ENCODE results near the gene RAB36. TPM values are rescaled to one million over a fixed set of nuclear protein-coding genes. Genes with fewer than 3 reads are reported as not detected.

RAB36 gene
- total and polyA plus RNA-seq, 4 donors: 4.4 to 27.5 (median 9.6) TPM

GRCh38 chr22:23192558-23192957, 47.3 kb downstream of the RAB36 start:
- Histone ChIP-seq H3K9me3 (ENCODE audit: control insufficient read depth in 4 of 4, insufficient read depth in 3 of 4, low read length in 3 of 4) (no peaks in the 10 kb centered on the region), H3K4me3 (no peak overlapping the region), H3K27ac (ENCODE audit: low read depth in 1 of 2, low read length in 1 of 2) (peak overlapping the region in 1 of 2 donors; percentile 0), H3K4me1 (ENCODE audit: control insufficient read depth in 5 of 5, insufficient read depth in 5 of 5, low read length in 5 of 5) (peaks cover 0 to 21% (median 5%) of the 10 kb centered on the region in 5 donors), H3K36me3 (ENCODE audit: control insufficient read depth in 4 of 4, insufficient read depth in 4 of 4, low read length in 4 of 4) (no peaks in the 10 kb centered on the region), H3K9ac (ENCODE audit: insufficient read depth in 1 of 2, low read length in 2 of 2) (no peak overlapping the region), H3K27me3 (ENCODE audit: control insufficient read depth in 3 of 3, insufficient read depth in 3 of 3, low read length in 2 of 3) (no peaks in the 10 kb centered on the region)
- ATAC-seq (ENCODE audit: insufficient read depth, low FRiP score) (no peak), DNase-seq (no peak)
- TF ChIP-seq, protein P1, sequence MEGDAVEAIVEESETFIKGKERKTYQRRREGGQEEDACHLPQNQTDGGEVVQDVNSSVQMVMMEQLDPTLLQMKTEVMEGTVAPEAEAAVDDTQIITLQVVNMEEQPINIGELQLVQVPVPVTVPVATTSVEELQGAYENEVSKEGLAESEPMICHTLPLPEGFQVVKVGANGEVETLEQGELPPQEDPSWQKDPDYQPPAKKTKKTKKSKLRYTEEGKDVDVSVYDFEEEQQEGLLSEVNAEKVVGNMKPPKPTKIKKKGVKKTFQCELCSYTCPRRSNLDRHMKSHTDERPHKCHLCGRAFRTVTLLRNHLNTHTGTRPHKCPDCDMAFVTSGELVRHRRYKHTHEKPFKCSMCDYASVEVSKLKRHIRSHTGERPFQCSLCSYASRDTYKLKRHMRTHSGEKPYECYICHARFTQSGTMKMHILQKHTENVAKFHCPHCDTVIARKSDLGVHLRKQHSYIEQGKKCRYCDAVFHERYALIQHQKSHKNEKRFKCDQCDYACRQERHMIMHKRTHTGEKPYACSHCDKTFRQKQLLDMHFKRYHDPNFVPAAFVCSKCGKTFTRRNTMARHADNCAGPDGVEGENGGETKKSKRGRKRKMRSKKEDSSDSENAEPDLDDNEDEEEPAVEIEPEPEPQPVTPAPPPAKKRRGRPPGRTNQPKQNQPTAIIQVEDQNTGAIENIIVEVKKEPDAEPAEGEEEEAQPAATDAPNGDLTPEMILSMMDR (IDR thresholded peaks at IDR 0.05; ENCODE audit: control extremely low read depth, extremely low read depth): no peak
- WGBS, 2 donors: 85 to 90% methylated on average over 4 of the region's 4 CpGs

- TF ChIP-seq, protein P1 (IDR thresholded peaks at IDR 0.05; ENCODE audit: control extremely low read depth, extremely low read depth): no peak
- Histone ChIP-seq H3K36me3 (ENCODE audit: control insufficient read depth in 4 of 4, insufficient read depth in 4 of 4, low read length in 4 of 4) (no peaks in the 10 kb centered on the region), H3K4me3 (no peak overlapping the region), H3K27me3 (ENCODE audit: control insufficient read depth in 3 of 3, insufficient read depth in 3 of 3, low read length in 2 of 3) (no peaks in the 10 kb centered on the region), H3K4me1 (ENCODE audit: control insufficient read depth in 5 of 5, insufficient read depth in 5 of 5, low read length in 5 of 5) (peaks cover 0 to 27% (median 5%) of the 10 kb centered on the region in 5 donors), H3K9me3 (ENCODE audit: control insufficient read depth in 4 of 4, insufficient read depth in 3 of 4, low read length in 3 of 4) (no peaks in the 10 kb centered on the region), H3K9ac (ENCODE audit: insufficient read depth in 1 of 2, low read length in 2 of 2) (no peak overlapping the region), H3K27ac (ENCODE audit: low read depth in 1 of 2, low read length in 1 of 2) (peak overlapping the region in 1 of 2 donors; percentile 20)
- ATAC-seq (ENCODE audit: insufficient read depth, low FRiP score): no peak
- WGBS, 2 donors: 81 to 85% methylated on average over 5 of the region's 5 CpGs
- DNase-seq: no peak
Observed at GRCh38 chr22:23193196-23193827, 48.0 kb downstream of the RAB36 start.

DNA sequence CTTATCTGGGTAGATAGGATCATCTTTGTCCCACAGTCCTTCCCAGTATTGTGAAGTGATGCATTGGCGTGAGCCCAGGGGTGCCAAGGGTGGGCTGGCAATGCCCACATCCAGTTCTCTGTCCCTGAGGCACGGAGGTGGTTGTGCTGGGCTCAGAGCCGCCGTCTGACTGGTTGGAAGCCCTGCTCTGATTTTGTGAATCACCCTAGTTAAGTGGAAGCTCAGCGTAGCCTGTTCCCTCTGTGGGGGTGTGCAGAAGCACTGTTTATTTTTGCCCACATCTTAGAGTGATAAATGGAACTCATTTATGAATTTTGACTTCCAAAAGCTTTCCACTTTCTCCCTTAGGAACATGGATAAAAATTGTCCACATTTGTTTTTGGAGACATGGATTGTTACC, 48.6 kb downstream of the RAB36 start:
- Histone ChIP-seq H3K27me3 (ENCODE audit: control insufficient read depth in 3 of 3, insufficient read depth in 3 of 3, low read length in 2 of 3) (no peaks in the 10 kb centered on the region), H3K36me3 (ENCODE audit: control insufficient read depth in 4 of 4, insufficient read depth in 4 of 4, low read length in 4 of 4) (no peaks in the 10 kb centered on the region), H3K9me3 (ENCODE audit: control insufficient read depth in 4 of 4, insufficient read depth in 3 of 4, low read length in 3 of 4) (no peaks in the 10 kb centered on the region), H3K9ac (ENCODE audit: insufficient read depth in 1 of 2, low read length in 2 of 2) (no peak overlapping the region), H3K4me3 (no peak overlapping the region), H3K27ac (ENCODE audit: low read depth in 1 of 2, low read length in 1 of 2) (no peak overlapping the region), H3K4me1 (ENCODE audit: control insufficient read depth in 5 of 5, insufficient read depth in 5 of 5, low read length in 5 of 5) (peaks cover 0 to 28% (median 5%) of the 10 kb centered on the region in 5 donors)
- ATAC-seq (ENCODE audit: insufficient read depth, low FRiP score): no peak
- WGBS, 2 donors: 79 to 80% methylated on average over 5 of the region's 5 CpGs
- TF ChIP-seq, protein P1 (IDR thresholded peaks at IDR 0.05; ENCODE audit: control extremely low read depth, extremely low read depth): no peak
- no peak for DNase-seq

DNA sequence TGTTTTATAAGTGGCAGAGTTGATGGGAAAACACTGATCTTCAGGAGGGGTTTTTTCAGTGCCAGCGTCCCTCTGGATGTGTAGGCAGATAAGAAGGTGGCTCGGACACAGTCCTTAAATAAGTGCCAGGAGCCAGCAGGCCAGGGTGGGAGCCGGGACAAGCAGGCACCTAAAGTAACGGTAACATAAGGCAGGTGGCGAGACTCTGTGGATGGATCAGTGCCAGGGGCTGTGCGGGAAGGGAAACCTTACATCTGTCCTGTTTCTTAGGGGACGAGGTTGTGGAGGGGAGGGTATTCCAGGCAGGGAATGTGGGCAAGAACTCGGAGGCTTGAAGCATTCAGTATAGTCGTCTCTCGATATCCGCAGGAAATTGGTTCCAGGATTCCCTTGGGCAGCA, 50.9 kb downstream of the RAB36 start:
- WGBS, 2 donors: 63 to 79% methylated on average over 11 of the region's 11 CpGs
- Histone ChIP-seq H3K9ac (ENCODE audit: insufficient read depth in 1 of 2, low read length in 2 of 2) (no peak overlapping the region), H3K36me3 (ENCODE audit: control insufficient read depth in 4 of 4, insufficient read depth in 4 of 4, low read length in 4 of 4) (no peaks in the 10 kb centered on the region), H3K4me1 (ENCODE audit: control insufficient read depth in 5 of 5, insufficient read depth in 5 of 5, low read length in 5 of 5) (peaks cover 0 to 30% (median 5%) of the 10 kb centered on the region in 5 donors), H3K4me3 (no peak overlapping the region), H3K27ac (ENCODE audit: low read depth in 1 of 2, low read length in 1 of 2) (no peak overlapping the region), H3K9me3 (ENCODE audit: control insufficient read depth in 4 of 4, insufficient read depth in 3 of 4, low read length in 3 of 4) (no peaks in the 10 kb centered on the region), H3K27me3 (ENCODE audit: control insufficient read depth in 3 of 3, insufficient read depth in 3 of 3, low read length in 2 of 3) (no peaks in the 10 kb centered on the region)
- DNase-seq: no peak
- no peak for ATAC-seq (ENCODE audit: insufficient read depth, low FRiP score)
- TF ChIP-seq, protein P1 (IDR thresholded peaks at IDR 0.05; ENCODE audit: control extremely low read depth, extremely low read depth): no peak

Measured in lung (tissue), 12 donors.